ENCODE measurements around the gene GAST. TPM values are rescaled to one million over a fixed set of nuclear protein-coding genes. Genes with fewer than 3 reads are reported as not detected.

GAST gene
- total RNA-seq, 1 donor from 2014 or later: not detected

DNA sequence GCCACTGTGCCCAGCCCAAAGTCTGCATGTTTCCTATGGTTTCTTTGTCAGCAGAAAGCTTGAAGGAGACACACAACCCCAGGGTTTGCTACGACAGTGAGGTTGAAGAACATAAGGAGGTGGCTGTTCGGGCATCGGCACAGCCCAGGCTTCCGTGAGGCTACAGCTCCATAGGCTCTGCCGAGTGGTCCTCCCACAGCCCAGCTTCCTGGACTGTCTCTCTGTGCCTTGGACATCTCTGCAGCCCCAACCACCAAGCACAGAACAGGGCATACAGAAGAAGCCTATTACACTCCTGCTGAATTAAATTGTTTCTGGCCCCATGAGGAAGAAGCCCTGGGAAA, 25.5 kb downstream of the GAST start:
- peaks cover 52% of the 10 kb centered on the region for H3K27me3 ChIP-seq (ENCODE audit: low read depth)
- no peak overlapping the region for H3K4me3 ChIP-seq
- DNase-seq: no peak
- TF ChIP-seq, protein P1, sequence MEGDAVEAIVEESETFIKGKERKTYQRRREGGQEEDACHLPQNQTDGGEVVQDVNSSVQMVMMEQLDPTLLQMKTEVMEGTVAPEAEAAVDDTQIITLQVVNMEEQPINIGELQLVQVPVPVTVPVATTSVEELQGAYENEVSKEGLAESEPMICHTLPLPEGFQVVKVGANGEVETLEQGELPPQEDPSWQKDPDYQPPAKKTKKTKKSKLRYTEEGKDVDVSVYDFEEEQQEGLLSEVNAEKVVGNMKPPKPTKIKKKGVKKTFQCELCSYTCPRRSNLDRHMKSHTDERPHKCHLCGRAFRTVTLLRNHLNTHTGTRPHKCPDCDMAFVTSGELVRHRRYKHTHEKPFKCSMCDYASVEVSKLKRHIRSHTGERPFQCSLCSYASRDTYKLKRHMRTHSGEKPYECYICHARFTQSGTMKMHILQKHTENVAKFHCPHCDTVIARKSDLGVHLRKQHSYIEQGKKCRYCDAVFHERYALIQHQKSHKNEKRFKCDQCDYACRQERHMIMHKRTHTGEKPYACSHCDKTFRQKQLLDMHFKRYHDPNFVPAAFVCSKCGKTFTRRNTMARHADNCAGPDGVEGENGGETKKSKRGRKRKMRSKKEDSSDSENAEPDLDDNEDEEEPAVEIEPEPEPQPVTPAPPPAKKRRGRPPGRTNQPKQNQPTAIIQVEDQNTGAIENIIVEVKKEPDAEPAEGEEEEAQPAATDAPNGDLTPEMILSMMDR (IDR thresholded peaks at IDR 0.05): no peak
- H3K36me3 ChIP-seq: no peaks in the 10 kb centered on the region
- H3K9me3 ChIP-seq: no peaks in the 10 kb centered on the region
- ATAC-seq: no peak
- H3K4me1 ChIP-seq: peaks cover 18% of the 10 kb centered on the region
- no peak overlapping the region for H3K27ac ChIP-seq
- intact Hi-C loops (cut with DNase I): loop anchor here (10.0 kb wide), 1 partner anchor 57 kb away; no protein-coding TSS in a partner anchor

DNA sequence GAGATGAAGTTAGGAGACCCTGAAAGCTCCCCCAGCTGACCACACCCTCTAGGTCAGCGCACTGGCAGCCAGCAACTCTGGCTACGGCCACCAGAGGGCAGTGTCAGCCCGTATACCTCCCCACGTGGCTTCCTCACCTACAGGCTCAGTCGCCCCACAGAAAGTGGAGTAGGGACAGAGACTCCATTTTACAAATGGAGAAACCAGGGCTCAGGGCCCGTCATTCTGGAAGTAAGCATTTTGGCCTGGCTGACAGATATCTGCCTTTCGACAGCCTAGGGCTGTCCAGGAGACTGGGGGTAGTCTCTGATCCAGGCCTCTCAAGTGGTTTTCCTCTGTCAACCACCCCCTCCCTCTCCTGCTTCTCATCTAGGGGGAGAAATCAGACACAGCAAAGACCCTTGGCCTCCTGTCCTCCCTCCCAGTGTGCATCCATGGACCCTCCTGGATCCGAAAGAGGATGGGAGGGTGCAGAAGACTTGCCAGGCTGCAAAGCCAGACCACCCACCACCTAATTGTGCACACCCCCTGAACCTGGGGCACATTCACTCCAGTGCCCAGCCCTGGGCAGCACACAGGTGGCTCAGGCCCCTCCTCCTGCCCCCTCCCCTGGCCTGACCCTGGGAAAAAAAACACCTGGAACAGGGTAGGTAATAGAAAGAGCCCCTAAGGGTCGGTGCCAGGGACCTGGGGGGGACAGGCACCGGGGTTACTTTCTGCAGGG, 26.1 kb downstream of the GAST start:
- Histone ChIP-seq H3K36me3 (no peaks in the 10 kb centered on the region), H3K9me3 (no peaks in the 10 kb centered on the region), H3K4me3 (no peak overlapping the region), H3K4me1 (peaks cover 18% of the 10 kb centered on the region), H3K27ac (no peak overlapping the region), H3K27me3 (ENCODE audit: low read depth) (peaks cover 47% of the 10 kb centered on the region)
- intact Hi-C loops (cut with DNase I): loop anchor here (10.0 kb wide), 1 partner anchor 57 kb away; no protein-coding TSS in a partner anchor
- ATAC-seq: peak; percentile 91 to 93
- TF ChIP-seq, protein P1 (IDR thresholded peaks at IDR 0.05): peak; percentile 100
- peak; percentile 85 for DNase-seq

DNA sequence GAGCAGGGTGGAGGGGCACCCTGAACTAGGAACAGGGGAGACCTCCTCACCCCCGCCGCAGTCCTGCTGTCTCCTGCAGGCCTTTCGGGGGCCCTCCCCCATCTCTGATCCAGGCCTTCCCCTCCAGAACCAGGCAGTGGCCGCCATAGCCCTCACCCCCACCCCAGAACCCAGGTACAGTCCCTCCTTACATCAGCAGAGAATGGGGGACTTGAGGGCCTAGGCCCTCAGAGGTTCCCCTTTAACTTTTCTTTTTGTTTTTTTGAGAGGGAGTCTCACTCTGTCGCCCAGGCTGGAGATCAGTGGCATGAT, 26.6 kb downstream of the GAST start:
- peaks cover 18% of the 10 kb centered on the region for H3K4me1 ChIP-seq
- ATAC-seq (no peak), DNase-seq (no peak)
- H3K27ac ChIP-seq: no peak overlapping the region
- intact Hi-C loops (cut with DNase I): loop anchor here (10.0 kb wide), 1 partner anchor 56 kb away; no protein-coding TSS in a partner anchor
- peaks cover 42% of the 10 kb centered on the region for H3K27me3 ChIP-seq (ENCODE audit: low read depth)
- H3K36me3 ChIP-seq: no peaks in the 10 kb centered on the region
- TF ChIP-seq, protein P1 (IDR thresholded peaks at IDR 0.05): no peak
- no peak overlapping the region for H3K4me3 ChIP-seq
- no peaks in the 10 kb centered on the region for H3K9me3 ChIP-seq

DNA sequence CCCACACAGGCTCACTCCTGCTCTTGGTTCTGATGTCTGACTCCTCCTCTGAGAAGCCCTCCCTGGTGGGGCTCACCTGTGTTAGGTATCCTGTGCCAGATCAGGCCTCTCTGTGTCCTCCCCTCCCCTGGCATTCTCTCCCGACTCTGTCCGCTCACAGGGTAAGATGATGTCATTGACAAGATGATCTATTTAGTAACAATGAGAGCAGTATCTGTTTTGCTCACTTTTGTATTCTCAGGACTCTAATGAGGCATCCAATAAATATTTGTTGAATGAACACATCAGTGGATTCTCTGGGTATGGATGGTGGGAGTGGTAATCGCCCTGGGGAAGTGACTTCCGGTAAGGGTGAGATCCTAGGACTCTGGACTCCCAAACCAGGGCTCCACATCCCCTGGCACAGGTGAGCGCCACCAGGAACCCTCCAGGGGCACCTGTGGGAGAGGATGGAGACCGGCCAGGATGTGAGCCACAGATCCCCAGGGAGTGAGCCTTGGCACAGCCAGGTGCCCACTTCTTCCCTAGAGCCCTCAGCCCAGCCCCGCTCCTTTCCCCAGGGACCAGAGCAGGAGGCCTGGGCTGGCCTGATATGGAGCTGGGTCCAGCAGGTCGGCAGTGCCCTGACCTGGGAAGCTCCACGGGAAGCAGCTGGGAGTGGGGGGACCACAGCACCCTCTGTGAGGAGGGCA, 27.7 kb downstream of the GAST start:
- no peak overlapping the region for H3K27ac ChIP-seq
- H3K4me3 ChIP-seq: no peak overlapping the region
- TF ChIP-seq, protein P1 (IDR thresholded peaks at IDR 0.05): no peak
- no peak for DNase-seq
- intact Hi-C loops (cut with DNase I): loop anchor here (10.0 kb wide), 1 partner anchor 55 kb away; no protein-coding TSS in a partner anchor
- H3K27me3 ChIP-seq (ENCODE audit: low read depth): peaks cover 31% of the 10 kb centered on the region
- H3K9me3 ChIP-seq: no peaks in the 10 kb centered on the region
- no peaks in the 10 kb centered on the region for H3K36me3 ChIP-seq
- no peak for ATAC-seq
- H3K4me1 ChIP-seq: peaks cover 9% of the 10 kb centered on the region

DNA sequence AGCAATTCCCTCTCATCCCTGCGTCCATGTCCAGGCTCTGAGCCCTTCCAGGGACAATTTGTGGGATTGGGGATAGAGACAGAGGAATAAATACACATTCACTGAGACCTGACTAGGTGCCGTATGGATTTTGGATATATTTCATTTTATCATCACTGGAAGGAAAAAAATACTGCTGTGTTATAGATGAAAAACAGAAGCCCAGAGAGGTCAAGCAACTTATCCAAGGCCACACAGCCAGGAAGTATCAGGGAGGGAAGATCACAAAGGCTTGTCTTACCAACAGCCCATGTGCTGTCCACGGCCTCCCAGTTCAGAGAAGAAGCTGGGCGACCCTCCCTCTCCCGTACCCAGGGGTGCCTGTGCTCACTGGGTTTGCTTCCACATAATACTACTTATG, 28.4 kb downstream of the GAST start:
- Histone ChIP-seq H3K4me1 (peaks cover 4% of the 10 kb centered on the region), H3K4me3 (no peak overlapping the region), H3K27me3 (ENCODE audit: low read depth) (peaks cover 24% of the 10 kb centered on the region), H3K27ac (no peak overlapping the region), H3K36me3 (no peaks in the 10 kb centered on the region), H3K9me3 (no peaks in the 10 kb centered on the region)
- ATAC-seq (no peak), DNase-seq (no peak)
- intact Hi-C loops (cut with DNase I): no loop called here
- TF ChIP-seq, protein P1 (IDR thresholded peaks at IDR 0.05): no peak

Data from lower lobe of right lung (tissue), 2 donors.